Esophagus muscularis mucosa (tissue), 4 donors: ENCODE measurements around the gene BBX.

Experiments used
- EP300 ChIP-seq: sonication (generic); formaldehyde crosslinking; IDR thresholded peaks from one replicate; pipeline ENCODE4 v1.6.1; 2017; ENCODE audit warnings: antibody characterized with exemption
- POLR2A ChIP-seq: fragments of 450-650 bp; IDR thresholded peaks from one replicate; pipeline ENCODE4 v1.6.1; 2017; ENCODE audit warnings: antibody characterized with exemption, moderate library complexity, mild to moderate bottlenecking, low read depth
- POLR2AphosphoS5 ChIP-seq, 2 donors: sonication (generic); formaldehyde crosslinking; IDR thresholded peaks; one replicate each; pipeline ENCODE4 v1.6.1; 2017; ENCODE audit warnings: antibody characterized with exemption in 2 of 2
- TF ChIP-seq, protein P1 (sequence below), 3 experiments: fragments of 200-600 bp in 2 of 3; fragments of 450-650 bp in 1 of 3; sonication (generic) in 2 of 3; IDR thresholded peaks; one replicate each; pipeline ENCODE4 v1.5.1; 2017 to 2019; ENCODE audit warnings: antibody characterized with exemption in 3 of 3, mild to moderate bottlenecking in 2 of 3, moderate library complexity in 1 of 3

GRCh38 chr3:107674371-107674770, 151.6 kb downstream of the BBX start:
- TF ChIP-seq POLR2A: no peak
- TF ChIP-seq, protein P1, sequence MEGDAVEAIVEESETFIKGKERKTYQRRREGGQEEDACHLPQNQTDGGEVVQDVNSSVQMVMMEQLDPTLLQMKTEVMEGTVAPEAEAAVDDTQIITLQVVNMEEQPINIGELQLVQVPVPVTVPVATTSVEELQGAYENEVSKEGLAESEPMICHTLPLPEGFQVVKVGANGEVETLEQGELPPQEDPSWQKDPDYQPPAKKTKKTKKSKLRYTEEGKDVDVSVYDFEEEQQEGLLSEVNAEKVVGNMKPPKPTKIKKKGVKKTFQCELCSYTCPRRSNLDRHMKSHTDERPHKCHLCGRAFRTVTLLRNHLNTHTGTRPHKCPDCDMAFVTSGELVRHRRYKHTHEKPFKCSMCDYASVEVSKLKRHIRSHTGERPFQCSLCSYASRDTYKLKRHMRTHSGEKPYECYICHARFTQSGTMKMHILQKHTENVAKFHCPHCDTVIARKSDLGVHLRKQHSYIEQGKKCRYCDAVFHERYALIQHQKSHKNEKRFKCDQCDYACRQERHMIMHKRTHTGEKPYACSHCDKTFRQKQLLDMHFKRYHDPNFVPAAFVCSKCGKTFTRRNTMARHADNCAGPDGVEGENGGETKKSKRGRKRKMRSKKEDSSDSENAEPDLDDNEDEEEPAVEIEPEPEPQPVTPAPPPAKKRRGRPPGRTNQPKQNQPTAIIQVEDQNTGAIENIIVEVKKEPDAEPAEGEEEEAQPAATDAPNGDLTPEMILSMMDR (IDR thresholded peaks at IDR 0.05): no peak
- TF ChIP-seq EP300: no peak
- no peak for TF ChIP-seq POLR2AphosphoS5 (IDR thresholded peaks at IDR 0.05)
